SH-SY5Y (cell line): ENCODE results near the gene MIOS.

ENCODE experiments used
- GATA2 ChIP-seq: IDR thresholded peaks from 2 replicates; pipeline ENCODE4 v1.6.1; 2011; ENCODE audit warnings: mild to moderate bottlenecking, low read depth, low read length
- GATA3 ChIP-seq: IDR thresholded peaks from 2 replicates; pipeline ENCODE4 v1.6.1; 2011; ENCODE audit warnings: low read depth, mild to moderate bottlenecking, low read length, moderate library complexity

GRCh38 chr7:7553386-7553785 is 13.3 kb upstream of the MIOS start:
- TF ChIP-seq GATA3 (no peak), GATA2 (no peak)
